Limb (tissue), 2 donors: ENCODE data around the gene MED6.

ENCODE experiments used
- DNase-seq, 2 donors: peaks; one replicate each; pipeline ENCODE4 v3.0.0-alpha.2; 2016; ENCODE audit errors: extremely low spot score in 2 of 2

The MED6 gene

DNA sequence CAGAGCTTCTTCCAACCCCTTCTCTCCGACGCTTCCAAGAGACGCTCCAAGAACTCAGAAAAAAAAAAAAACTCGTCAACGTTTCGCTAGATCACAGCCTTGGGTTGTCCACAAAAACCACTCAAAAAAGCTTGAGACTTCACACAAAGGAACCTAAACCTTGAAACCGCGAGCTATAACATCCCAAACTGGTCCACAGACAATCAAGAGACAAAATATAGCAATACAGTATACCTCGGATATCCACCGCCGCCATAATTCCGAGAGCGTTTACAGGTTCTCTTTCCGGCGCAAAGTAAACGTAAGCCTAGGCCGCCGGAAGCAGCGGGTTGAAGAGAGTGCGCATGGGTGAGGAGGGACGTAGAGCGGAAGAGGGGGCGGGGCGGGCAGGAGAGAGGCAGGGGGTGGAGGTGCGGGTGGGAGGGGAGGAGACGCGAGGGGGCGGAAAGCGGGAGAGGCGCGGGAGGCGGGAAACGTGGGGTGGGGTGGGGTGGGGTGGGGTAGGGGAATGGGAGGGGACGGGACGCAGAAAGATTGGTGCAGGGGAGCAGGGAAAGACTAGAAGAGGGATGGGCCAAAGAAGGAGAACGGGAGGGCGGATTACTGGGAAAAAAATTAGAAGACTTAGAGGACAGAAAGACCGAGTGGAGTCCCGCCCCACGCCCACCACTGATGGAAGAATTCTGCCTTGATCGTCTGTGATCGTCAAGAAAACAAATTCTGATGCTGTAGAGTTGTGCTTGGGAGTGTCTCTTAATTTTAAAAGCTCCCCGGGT, at the start of gene MED6:
MED6 (minus strand) TSS at position 274 of the 776 bp plus-strand sequence; CDS start at position 256, 18 bp downstream.
- DNase-seq: peak; percentile 96 to 97

DNA sequence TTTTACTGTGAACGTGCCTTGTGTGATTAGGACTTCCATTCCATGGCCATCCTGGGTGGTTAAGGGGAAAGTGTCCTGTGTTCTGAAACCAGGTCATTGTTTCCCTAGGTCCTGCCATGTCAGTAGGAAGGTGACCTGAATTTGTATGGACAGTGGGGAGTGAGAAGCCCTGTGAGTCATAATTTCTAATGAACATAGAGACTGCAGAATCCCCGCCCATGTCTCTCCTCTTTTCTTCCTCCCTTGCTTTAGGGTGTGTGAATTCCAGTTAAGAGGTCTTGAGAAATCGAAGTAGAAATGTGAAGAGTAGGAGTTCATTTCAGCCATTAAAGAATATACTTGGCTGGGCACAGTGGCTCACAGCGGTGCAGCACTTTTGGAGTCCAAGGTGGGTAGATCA, 49.3 kb upstream of the MED6 start:
- DNase-seq: no peak

DNA sequence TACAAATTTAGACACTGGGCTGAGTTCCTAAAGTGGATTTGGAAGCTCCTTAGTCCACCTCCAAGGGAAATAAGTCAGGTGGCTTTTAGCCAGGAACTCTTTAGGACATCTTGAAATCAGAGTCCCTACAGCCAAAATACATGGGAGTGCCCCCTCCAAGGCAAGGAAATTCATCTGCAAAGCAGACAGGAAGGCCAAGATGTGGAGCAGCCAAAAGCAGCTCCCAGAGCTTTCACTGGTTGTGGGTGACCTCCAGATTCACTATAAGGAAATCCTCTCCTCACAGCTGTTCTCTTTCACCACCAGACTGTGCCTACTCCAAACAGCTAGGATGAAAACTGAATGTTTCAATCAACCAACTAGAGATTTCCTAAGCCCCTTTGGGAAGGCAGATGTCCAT, 47.9 kb upstream of the MED6 start:
- peak in 1 of 2 donors; percentile 4 for DNase-seq

DNA sequence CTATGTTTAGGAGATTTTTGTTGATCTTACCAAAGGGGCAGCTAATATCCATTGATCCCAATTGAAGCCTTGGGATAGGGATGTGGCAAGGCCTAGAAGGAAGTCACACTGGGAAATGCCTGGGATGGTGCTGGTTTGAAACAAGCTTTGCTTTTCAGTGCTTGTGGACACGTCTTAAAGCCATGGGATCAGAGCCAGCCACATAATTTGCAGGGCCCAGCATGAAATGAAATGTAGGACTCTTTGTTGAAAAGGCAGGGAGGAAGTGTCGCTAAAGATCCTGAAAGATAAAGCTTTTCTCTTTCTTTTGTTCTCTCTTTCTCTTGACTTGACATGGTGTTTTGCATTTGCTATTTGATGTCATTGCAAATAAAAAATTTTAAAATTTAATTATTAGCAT, 46.2 kb upstream of the MED6 start:
- no peak for DNase-seq

DNA sequence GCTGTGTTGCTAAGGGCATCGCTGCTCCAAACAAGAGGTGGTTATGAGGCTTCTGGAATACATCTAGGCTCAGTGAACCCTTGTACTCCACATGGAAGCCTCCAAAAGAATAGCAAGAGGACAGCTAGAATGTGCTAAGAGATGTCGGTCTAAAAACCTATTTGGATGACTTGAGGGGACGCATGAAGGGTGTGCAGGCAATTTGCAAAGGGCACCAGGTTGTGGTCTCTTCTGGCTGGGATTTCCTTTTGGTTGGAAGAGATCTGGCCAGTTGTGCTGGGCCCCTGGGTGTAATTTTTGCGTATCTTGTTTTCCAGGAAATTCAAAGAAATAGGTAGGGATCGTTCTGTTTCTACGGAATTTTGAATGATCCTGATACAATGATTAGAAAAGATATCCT, 45.4 kb upstream of the MED6 start:
- DNase-seq: no peak

- no peak for DNase-seq
Observed at GRCh38 chr14:70643967-70644366, 43.5 kb upstream of the MED6 start.

DNA sequence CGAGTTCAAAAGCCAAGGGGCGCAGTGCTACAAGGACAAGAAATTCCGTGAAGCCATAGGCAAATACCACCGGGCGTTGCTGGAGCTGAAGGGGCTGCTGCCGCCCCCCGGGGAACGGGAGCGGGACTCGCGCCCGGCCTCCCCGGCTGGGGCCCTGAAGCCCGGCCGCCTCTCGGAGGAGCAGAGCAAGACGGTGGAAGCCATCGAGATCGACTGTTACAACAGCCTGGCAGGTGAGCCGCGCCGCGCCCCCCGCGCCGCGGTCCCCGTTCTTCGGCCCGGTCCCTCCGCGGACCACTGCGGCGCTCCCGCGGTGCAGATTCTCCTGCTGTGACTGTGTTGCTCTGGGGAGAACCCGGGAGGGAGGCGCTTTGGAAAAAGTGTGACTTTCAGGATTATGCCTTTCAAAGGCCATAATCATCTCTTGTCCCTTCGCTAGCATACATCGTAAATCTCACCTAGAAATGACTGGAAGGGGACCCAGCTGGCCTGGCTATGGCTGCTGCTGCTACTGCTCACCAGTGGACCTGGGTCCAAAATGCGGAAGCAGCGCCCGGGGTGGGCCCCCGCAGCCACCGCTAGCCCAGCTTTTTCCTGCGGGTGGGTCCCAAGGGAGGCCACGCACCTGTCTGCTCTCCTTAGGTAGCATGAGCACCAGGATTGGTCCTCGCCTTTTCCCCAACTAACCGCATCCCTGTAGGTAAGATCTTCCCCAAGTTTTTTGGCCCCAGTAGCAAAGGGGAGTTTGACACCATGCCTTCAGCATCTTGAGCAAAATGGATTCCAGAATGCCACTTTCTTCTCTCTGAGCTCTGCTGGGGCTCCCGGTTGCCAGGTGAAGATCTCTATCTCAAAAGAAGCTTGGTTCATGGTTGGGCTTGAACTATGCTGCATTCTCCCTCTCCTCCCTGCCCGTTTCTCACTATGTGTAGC, 42.1 kb upstream of the MED6 start:
- DNase-seq: peak in 1 of 2 donors; percentile 57

DNA sequence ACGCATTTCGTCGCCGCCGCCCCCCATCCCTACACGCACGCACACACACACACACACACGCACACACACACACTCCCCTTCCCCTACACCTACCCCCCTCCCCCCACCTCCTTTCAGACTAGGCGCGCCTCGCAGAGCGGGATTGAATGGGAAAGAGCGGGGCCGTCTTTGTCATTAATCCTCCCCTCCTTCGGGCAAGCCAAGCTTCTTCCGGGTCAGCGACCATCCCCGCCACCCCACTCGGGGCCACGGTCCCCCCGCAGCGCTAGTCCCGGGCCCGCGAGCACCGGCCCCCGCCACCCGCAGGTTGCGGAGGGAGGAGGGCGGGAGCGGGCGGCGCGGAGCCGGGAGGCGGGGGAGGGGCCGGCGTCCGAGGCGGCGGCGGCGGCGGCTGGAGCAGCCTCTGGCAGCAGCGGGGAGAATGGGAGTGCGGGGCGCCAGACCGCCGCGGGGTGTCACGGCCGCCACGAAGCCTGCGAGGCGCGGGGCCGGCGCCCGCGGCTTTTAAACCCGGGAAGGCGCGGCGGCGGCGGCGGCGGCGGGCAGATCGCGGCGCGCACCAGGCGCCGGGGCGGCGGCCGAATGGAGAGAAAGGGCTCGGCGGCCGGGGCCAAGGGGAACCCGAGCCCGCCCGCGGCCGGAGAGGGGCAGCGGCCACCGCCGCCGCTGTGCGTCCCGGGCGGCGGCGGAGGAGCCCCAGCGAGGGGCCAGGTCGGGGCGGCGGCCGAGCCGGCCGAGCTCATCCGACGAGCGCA, 41.3 kb upstream of the MED6 start, which contains the start of gene TTC9:
TTC9 (plus strand) TSS at position 369 of the 755 bp plus-strand sequence; CDS start at position 583, 214 bp downstream.
- peak in 1 of 2 donors; percentile 71 for DNase-seq

DNA sequence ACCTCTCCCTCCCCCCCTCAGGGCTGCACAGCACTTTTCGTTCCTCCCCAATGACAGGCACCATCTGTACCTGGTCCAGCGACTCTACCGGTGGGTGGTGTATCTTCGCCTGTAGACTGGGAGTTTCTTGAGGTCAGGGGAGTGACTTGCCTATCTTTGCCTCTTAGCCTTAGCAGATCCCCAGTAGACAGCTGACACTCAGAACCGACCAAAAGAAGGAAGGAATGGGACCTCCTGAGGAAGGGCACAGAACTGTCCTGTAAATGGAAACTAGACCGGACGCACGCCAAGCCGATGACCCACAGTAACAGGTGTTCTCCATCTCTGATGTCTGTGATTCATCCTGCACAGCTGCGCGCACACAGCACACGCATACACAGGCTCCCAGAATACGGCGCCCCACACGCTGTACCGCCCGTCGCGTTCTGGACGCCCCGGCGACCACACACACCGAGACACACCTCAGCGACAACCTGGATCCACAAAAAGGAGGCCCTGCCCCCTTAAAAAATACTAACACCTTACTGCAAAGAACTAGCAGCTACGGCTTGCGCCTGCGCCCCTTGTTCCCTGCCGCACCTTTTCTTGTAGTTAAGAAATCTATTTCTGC, 40.6 kb upstream of the MED6 start:
- peak in 1 of 2 donors; percentile 12 for DNase-seq

DNA sequence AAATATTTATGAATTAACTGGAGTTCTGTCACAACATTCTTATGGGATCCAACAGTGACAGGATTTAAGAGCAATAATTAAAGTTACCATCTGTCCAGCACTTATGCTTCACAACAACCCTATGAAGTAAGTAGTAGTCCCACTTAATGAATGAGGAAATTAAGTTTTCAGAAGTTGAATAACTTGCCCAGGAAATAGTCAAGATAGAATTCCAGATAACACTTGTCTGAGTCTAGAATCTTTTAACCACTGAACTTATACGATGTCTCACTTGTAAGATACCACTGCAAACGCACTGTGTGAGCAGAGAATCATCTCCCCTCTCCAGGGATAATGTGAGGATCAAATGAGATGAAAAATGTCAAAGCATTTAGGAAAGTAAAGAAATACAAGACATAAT, 38.0 kb upstream of the MED6 start:
- DNase-seq: no peak

- no peak for DNase-seq
Observed at GRCh38 chr14:70635971-70636595, 35.6 kb upstream of the MED6 start.

DNA sequence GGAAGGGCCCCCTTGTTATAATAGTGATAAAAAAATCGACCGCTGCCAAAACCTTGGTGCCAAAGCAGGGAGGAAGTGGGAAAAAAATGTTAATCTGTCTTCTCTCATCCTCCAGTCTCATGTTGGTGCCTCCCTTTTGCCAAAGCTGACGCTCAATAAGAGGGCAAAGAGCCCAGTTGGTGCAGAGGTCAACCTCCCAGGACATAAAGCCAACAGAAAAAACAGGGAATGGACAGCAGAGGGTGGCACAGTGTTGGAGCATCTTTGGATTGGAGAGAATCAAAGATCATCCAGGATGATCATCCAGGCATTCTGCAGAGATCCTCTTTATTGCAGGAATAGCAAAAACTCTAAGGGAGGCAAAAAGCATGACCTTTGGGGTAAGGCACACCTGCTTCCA, 31.5 kb upstream of the MED6 start:
- no peak for DNase-seq

- no peak for DNase-seq
Observed at GRCh38 chr14:70624972-70625371, 24.5 kb upstream of the MED6 start.

- DNase-seq: no peak
Observed at GRCh38 chr14:70622111-70622712, 21.8 kb upstream of the MED6 start.

DNA sequence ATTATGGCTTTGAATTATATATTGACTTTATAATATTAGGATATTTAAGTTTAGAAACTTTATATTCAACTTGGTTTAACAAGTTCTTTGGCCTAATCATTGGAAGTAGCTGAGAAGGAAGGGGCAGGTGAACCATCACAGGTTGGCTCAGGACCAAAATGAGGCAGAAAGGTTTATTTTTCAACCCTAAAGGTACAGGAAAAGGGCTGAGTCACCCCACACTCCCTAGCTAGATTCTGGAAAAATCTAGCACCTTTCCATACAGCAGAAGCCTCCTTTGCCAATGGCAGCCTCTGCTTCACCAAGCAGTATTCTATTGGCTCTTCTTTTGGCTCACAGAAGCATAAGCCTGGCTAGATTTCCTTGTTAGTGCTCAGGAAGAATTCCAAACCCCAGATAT, 19.3 kb upstream of the MED6 start:
- DNase-seq: no peak

DNA sequence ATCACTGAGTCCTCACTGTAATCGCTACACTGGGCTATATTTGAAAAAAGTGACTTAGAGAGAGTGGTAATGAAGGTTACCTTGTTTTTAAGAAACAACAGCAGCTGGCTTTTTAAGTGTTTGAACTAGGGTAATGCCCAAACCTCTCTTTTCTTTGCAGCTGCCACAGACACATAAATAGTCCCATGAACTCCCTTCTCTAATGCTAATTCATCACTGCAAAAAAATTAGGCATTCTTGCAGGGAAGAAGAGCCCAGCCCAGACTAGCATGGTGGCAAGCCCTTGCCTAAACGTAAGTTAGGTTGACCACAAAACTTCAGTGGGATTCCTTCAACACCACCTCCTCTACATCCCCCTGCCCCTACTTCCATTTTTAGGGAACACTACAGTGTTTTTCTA, 17.9 kb upstream of the MED6 start:
- no peak for DNase-seq

DNA sequence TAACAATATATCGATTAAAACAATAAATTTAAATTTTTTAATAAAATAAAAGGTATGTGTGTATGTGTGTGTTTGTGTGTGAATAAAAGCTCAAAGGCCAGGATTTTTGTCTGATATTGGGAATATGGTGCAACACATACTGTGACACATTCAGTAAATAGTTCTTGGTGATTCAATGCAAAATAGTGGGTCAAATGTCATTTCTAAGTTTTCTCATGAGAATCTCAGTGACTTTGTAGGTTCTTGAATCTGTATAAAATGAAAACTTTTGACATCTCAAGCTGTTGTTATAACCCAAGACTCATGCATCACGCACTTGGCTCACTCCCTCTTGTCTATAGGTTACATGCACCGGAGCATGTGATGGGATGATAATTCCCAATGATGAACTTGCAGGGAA, 16.2 kb upstream of the MED6 start:
- no peak for DNase-seq

DNA sequence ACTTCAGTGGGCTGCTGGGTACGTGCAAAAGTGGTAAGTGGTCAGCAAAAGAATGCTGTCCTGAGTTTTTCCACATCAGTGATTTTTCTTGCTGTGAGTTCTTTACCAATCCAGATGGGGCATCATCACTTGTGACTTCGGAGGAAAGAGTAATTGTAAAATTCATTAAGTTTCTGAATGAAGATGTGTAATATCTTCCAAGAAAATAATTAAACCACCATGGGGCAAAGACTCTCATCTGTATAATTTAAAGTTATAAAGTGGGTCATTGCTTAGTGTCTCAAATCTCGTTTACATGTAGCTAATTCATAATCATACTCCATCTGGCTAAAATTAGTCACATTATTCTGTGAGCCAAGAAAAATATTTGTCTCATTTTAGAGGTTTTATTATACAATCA, 10.8 kb upstream of the MED6 start:
- no peak for DNase-seq

DNA sequence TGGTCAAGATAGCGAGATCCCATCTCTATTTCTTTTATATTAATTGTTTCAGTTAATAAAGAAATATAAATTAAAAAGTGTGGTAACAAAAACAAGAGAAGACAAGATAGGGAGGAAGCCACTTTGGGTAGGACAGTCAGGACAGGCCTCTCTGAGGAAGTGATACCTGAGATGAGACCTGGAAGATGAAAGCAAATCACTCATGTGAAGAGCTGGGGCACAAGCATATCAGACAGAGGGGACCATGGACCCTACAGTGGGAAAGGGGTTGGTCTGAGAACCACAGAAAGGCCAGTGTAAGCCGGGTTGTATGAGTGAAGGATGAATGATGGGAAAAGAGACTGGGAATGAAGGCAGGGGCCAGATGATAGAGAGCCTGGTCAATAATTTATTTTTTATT, 1.8 kb upstream of the MED6 start:
- no peak for DNase-seq

- no peak for DNase-seq
Observed at GRCh38 chr14:70601162-70601561, 707 bp upstream of the MED6 start.
